UCSD-AML1 (cell line): ENCODE data around the gene DNMBP.
"Not testable (repeated sequence)": the region's sequence is repeated elsewhere in the genome, so short reads cannot be mapped to it uniquely, and the experiment has no call there.

ENCODE experiments used
- DNase-seq: peaks from one replicate; lab custom pipeline; 2025; ENCODE audit not compliant: unreplicated experiment; lab: John Stamatoyannopoulos, UW

Gene DNMBP

DNA sequence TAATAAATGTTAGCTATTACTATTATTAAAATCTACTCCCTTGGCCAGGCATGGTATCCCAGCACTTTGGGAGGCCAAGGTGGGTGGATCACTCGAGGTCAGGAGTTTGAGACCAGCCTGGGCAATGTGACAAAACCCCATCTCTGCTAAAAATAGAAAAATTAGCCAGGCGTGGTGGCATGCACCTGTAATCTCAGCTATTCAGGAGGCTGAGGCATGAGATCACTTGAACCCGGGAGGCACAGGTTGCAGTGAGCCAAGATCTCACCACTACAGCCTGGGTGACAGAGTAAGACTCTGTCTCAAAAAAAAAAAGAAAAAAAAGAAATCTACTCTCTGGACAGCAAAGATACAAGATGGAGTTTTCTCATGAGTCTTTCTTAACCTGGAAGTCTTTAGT is 56.2 kb downstream of the DNMBP start:
- DNase-seq: not testable (repeated sequence)

DNA sequence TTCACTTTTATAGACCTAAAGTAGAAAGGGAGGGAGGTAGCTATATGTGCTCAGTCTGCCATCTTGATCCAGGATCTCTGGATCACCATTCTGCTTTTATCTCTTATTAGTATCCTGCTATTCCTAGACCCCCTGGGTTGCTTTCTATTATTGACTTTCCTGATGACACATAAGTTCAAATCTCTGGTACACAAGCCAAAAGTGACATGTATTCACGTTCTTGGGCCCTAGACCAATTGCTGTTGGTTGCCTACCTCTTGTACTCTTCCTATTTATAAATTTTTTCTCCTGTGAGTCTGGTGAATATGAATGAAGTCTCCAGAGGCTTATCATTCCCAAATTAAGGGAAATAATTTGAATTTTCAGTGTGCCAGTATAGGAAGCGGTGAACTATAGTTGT is 56.9 kb downstream of the DNMBP start:
- DNase-seq: no peak

DNA sequence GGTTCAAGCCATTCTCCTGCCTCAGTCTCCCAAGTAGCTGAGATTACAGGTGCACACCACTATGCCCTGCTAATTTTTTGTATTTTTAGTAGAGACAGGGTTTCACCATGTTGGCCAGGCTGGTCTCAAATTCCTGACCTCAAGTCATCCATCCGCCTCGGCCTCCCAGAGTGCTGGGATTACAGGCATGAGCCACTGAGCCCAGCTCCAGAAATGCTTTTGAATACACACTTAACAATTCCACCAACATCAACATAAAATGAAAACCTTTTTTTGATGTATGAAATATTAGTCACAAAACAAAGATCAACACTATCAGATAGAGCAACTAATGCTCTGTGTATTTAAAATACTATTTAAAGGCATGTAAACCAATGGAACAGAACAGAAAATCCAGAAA is 63.7 kb downstream of the DNMBP start:
- not testable (repeated sequence) for DNase-seq

DNA sequence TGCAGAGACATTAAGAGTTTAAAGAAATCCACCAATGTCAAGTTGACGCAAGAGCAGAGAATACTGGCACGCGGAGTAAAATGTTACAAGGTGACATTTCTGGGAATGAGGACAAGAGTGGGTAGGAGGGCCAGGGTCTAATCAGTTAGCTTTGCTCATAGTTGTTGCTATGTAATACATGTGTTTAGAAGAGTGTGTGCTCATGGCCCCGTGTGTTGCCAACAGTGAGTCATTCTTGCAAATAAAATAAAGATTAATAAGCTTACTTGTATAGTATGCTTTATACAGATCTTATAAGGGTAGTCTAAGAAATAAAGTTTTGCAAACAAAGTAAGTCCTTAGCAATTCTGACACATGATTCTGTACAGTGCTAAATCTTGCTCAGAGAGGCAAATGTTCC is 64.5 kb downstream of the DNMBP start:
- DNase-seq: no peak

DNA sequence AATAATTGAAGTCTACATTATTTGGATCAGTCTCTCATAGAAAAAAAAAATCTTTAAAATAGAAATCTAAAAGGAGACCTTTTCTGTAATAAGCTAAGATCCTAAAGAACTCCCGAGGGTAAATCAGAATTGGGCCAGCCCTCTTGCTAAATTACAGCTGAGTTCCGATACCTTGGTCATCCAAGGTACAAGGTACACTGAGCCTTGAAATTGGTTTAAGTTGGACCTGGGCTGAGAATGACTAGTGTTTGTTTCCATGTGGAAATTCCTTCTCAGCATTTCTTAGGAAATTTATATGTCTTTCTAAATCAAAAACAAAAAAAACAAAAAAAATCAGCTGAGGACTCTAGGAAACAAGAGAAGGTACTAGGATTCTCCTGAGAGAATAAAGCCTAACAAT is 64.9 kb downstream of the DNMBP start:
- no peak for DNase-seq

DNA sequence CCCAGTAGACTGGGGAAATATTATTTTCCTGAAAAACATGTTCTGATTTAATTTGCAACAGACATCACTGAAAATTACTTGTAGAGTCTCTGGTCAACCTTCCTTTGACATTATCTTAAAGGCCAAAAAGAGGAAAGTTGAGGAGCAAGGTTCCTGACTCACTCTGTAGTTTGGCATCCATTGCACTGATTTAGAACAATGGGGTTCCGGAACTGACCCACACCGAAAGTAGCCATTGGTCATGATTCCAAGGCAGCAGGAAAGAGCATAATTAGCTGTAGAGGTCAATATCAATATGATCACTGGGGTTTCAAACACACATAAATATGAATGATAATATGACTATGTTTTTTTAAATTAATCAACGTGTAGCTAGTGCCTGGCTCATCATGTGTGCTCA is 65.8 kb downstream of the DNMBP start:
- no peak for DNase-seq

DNA sequence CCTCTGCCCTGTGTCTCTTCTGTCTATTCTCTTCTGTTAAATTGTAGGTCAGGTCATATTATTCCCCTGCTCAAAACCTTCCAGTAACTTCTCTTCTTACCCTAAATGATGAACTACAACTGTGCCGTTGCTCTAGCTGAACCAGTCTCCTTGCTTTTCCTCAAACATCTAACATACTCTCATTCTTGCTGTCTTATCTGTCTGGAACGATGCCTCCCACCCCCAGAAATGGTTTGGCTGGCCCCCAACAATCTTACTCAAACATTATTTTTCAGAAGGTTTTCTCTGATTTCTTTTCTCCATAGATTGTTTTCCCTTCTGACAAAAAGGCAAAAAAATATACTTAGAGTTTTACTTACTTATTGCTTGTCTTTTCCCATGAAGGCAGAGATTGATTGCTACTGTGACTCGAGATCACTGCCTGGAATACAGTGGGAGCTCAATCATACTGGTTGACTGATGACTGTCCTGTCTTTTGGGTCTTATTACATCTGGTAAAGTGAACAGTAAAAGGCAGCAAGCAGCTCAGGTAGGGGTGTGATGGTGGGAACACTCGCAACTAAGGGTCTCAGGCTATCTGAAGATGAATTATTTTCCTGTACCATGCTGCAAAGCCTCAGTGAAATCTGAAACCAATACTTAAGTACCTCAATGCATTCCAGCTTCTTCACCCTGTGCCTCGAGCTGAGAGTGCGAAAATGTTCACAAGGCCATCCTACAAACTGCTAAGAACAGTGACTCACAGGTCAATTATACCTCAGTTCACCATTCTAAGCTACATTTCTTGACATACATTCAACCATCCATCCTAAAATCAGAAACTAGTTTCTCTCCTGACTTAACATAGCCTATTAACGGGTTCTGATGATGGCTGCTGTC is 67.6 kb downstream of the DNMBP start:
- no peak for DNase-seq

DNA sequence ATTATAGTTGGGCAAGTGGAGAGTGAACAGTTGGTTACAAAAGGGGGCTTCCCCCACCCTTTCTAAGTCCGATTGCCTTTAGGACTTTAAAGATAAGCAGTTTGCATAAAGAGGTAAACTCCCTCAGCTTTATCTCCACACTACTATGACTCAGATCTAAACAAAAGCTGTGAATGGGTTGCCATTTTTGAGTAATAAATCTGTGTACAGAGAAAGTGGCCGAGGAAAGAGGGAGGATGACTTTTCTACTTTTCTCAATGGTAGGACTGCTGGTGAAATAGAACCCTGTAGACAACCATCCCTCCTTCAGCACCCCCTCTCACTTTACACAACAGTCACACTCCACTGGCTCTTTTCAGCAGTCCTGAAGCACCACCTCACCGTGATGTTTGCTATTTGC is 71.2 kb downstream of the DNMBP start:
- DNase-seq: no peak

DNA sequence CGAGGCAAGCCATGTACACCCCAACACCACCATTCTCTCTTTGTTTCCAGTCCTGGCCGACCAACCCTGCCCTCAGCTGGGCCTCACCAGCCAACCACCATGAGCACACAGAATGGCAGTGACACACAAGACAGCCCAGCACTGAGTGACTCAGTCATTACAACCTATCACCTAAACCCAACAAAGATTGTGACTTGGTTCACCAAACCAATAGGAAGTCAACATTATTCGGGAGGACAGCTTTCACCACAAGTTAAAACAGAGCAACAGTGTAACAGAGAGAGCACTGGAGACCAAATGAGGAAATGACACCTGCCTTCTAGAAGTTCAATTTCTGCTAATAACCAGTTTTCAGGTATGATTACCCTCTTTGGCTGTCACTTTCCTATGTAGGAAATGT is 72.1 kb downstream of the DNMBP start:
- DNase-seq: no peak

DNA sequence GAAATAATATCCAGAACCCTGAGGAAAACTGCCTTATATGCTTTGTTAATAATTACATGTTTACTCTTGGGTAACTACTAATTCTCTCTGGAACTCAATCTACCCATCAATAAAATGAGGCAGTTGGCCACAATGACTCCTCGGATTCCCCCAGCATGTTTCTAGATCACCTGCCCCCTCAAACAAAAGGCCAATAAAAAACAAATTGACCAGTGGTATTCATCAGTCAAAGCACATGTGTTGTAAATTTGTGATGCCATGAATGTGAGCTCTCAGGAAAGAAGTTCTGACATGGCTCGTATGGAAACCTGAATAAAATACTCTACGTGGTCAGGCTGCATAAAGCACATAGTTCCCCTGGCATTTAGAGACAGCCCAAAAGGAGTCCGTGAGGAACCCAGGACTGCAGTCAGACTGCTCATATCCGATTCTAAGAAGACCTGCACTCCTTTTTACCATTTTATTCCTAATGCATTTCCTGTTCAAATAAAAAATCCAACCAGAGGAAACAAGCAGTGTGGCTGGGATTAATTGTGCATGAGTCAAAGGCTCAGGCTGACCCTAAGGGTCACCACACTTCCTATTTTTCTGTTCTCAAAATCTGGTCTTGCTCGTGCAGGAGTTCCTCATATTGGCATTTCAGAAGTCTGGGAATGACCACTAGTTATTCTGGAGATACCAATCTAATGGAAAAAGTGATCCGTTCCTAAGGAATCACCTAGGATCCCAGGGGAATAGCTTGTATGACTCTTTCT is 77.4 kb downstream of the DNMBP start:
- DNase-seq: not testable (repeated sequence)

DNA sequence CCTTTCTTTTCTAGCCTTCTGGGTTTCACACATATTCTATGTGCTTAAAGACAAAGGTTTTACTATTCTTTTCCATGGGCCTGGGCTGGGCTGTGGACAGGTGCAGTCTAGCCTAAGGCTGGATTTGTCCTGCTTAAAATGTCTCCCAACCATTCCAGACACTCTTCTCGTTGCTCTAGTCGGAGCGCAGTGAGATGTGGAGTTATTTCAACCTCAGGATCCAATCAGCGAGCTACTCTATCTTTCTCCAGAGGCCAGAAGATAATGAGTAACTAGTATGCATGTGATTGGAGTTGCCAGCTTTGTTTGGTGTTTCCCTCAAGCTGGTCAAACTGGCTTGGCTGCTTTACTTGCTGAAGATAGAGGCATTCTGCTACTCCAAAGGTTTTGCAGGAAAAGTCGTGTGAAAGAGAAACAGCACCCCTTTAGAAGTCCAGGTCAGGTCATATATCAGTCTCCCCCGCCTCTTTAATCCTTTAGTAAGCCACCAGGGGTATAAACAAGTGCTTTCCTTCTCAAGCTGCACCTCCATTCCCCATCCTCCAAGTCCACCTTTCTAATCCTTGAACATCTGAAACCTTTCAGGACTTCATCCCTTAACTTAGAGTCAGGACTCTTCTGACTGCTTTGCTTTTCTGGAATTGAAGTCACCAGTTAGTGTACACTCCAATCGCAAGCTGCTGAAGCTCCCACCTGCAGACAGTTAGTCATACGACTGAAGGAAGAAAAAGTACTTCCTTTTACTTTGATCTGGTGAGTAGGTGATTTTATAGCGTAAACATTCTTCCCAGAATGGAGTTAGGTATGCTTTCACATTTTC is 78.8 kb downstream of the DNMBP start:
- DNase-seq: no peak

DNA sequence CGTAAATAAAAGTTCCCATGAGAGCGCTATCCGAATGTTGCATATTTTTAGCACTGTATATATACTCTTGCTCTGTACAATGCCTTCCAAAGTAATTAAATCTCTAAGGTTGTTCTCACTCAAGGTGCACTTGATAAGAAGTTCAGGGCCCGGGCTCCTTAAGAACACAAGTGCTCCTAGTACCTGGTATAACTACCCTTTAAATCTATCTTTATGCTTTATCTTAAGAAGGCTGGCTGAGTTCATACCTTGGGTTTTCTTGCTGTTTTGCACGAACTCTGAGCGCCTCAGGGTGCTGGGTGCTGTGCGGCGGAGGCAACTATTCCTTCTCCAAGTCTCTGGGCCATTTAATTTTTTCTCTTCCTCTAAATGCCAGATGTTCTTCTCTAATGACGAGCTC is 80.4 kb downstream of the DNMBP start:
- no peak for DNase-seq

DNA sequence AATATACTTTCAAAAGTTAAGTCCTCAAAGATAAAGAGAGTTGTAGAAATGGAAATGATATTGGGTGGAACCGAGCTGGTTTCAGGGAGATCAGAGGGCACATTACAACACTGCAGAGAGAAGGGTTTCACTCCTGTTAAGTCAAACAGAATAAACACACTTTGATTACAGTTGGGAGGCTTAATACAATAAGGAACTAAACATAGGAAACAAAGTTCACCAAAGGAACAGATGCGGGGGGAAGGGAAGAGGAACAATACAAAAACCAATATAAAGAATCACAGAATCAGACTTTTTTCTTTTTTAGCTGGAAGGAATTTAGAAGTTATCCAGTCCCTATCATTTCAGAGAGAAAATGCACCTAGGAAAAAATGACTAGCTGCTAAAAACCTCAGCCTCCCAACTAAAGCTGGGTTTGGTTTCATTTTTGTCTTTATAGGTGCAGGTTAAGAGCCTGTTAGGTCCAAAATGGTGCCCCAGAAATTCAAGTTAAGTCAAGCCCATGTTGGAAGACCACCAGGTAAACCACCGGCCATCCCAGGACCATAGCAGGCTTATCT is 81.9 kb downstream of the DNMBP start:
- DNase-seq: no peak

DNA sequence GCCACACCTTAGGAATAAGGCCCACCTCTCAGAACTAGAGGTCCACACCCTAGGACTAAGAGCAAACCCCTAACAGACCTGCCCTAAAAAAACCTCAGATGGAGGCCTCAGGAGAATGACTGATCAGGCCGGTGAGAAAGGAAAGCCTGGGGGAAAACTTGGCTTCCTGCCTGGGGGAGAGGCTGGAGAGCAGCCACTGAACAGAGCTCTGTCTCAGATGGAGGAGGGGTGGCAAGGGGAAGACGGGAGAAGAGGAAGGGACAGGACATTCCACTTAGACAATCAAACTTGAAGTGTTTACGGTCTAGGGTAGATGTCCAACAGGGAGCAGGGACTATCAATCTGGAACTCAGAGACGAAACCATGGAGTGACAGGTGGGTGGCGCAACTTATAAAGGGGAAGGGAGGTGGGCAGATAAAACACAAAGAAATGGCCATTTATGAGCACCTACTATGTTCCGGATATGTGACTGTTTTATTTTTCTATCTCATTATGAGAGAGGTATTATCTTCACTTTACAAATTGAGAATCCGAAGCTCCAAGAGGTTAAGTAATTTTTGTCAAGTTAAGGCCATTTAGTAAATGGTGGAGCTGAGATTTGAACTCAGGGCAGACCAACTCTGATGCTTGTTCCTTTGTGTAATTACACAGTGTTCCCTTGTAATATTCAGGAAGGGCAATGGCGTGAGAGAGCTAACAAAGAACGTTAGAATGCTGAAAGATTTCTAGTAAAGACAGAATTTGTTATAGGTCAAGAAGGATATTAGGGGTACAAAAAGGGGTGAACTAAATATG is 82.6 kb downstream of the DNMBP start:
- no peak for DNase-seq

DNA sequence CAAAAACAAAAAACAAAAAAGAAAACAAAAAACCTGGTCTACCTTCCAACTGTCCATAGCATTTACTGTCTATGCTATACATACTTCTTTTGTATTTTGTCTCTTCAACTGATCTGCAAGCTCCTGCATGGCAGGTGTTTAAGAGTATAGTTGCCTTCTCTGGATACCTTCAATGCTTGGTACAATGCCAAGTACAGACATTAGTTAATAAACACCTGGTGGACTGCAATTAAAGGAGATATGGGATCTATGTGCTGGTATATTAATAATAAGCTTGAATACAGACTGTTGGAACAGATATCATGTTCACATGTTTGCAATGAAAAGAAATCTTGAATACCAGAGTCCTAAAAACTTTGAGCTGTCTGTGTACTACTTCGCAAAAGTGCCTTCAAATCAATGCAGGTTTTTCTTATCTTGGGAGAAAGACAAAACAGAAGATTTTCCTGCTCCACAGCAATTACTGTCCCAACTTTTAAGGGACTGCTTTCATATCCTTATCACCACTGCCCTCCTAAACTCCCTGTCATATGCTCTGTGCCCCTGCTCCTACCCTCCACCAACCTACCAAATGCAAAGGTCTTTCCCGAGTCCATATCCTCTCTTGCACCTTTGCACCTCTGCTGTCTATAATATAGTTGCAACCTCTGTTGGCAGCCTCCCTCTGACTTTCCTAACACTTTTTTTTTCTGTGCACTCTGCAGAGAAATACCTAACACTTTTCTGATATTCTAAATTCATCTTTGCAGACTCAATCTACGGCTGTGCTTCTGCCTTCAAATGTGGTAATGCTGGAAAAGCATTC is 85.1 kb downstream of the DNMBP start:
- no peak for DNase-seq

DNA sequence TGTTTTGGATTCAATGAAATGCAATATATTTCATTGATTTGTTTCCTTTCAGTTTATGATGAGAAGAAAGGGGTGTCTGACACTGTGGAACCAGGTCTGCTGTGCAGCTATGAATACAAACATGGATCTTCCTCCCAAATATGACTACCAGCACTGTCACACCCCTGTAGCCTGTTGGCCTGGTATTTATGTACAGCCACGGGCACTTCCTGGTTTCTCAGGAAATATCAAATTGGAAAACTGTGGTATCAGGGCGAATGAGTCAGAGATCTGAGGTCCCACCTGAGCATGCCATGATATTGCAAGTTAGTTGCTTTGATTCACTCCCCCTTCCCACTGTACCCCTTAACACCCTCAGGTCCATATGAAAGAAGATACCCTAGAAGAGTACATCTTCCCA is 87.8 kb downstream of the DNMBP start:
- no peak for DNase-seq

DNA sequence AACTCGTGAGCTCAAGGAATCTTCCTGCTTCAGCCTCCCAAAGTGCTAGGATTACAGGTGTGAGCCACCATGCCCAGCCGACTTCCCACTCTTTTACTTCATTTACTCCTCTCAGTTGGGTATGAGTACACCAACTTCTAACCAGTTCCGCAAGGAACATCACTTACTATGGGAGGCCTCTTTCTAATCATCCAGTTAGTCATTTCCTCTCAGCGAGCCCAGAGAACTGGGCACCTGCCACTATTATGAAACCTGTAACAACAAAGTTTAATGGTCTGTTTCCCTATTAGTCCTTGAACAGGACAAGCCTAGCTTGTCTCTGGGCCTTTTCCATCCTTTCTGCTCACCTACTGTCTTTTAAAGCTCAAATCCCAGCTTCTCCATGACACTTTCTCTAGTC is 88.8 kb downstream of the DNMBP start:
- DNase-seq: no peak

DNA sequence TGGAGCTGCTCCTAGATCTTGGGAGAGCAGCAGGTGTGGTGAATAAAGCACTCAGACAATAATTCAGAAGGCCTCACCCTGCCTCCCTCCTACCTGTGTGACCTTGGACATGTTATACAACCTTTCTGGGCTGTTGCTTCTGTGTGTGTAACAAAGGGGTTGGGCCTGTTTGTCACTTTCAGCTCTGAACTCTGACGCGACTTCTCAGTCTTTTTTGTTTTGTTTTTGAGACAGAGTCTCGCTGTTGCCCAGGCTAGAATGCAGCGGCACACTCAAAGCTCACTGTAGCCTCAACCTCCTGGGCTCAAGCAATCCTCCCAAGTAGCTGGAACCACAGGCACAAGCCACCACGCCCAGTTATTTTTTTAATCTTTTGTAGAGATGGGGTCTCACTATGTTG is 89.3 kb downstream of the DNMBP start:
- no peak for DNase-seq

DNA sequence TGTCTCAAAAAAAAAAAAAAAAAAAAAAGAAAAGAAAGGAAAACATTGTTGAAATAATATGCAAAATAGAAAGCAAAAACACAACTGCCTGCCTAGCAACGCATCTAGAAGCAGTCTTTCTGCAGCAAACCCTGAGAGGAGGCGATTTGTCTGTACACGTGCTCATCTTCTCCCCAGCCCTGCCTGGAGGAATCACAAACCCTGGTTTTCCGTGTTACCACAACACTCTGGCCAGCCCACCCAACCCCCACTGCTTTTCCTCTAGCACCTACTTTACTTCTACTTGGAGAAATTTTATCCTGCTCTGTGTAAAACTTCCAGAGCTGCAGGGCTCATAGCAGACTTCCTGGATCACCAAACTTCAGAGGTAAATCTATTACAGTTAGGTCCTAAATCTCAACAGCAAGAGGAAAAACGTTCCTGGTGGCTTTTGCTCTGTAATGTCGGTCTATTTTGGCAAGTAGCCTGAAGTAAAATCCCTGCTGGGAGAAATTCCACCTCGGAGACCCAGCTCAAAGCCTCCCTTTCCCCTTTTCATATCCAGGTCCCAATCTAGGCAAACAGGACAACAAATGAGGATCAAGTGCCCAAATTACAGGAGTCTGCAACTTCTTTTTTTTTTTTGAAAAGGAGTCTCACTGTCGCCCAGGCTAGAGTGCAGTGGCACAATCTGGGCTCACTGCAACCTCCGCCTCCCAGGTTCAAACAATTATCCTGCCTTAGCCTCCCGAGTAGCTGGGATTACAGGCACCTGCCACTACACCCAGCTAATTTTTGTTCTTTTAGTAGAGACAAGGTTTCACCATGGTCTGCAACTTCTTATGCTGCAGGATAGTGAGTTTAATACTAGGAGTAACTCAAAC is 91.6 kb downstream of the DNMBP start:
- no peak for DNase-seq
